Stimulated activated CD4-positive, alpha-beta T cell treated with anti-CD3 and anti-CD28 coated beads, Interleukin-12 subunit alpha, Interleukin-12 subunit beta, amount 100 ng/mL, for 4 hours (primary cell): ENCODE data around the gene STK10.
A peak's percentile ranks its signal among the peaks of the same experiment; 100 is the strongest.

ENCODE experiments used
- DNase-seq: peaks from one replicate; pipeline ENCODE4 v3.0.0-alpha.2; 2020

Gene STK10

GRCh38 chr5:172140866-172141265 is 47.2 kb downstream of the STK10 start:
- no peak for DNase-seq

- DNase-seq: no peak
These were observed 47.9 kb downstream of the STK10 start for GRCh38 chr5:172140120-172140519.

- DNase-seq: no peak
These were observed 51.0 kb downstream of the STK10 start for GRCh38 chr5:172137046-172137445.

- peak; percentile 38 for DNase-seq
These were observed 54.5 kb downstream of the STK10 start for GRCh38 chr5:172133359-172134029.

- no peak for DNase-seq
These were observed 56.3 kb downstream of the STK10 start for GRCh38 chr5:172131690-172132089.

GRCh38 chr5:172129256-172129910 is 58.6 kb downstream of the STK10 start:
- no peak for DNase-seq

GRCh38 chr5:172127581-172127980 is 60.4 kb downstream of the STK10 start:
- DNase-seq: no peak

GRCh38 chr5:172123269-172123692 is 64.7 kb downstream of the STK10 start:
- no peak for DNase-seq

- DNase-seq: no peak
These were observed 67.9 kb downstream of the STK10 start for GRCh38 chr5:172119921-172120688.

- DNase-seq: no peak
These were observed 69.1 kb downstream of the STK10 start for GRCh38 chr5:172118891-172119290.

- no peak for DNase-seq
These were observed 69.9 kb downstream of the STK10 start for GRCh38 chr5:172117977-172118701.

GRCh38 chr5:172115541-172115982 is 72.5 kb downstream of the STK10 start:
- DNase-seq: no peak

- DNase-seq: peak; percentile 65
These were observed 73.1 kb downstream of the STK10 start for GRCh38 chr5:172114875-172115422.

GRCh38 chr5:172113036-172113435 is 75.0 kb downstream of the STK10 start:
- peak; percentile 35 for DNase-seq

- DNase-seq: no peak
These were observed 76.2 kb downstream of the STK10 start for GRCh38 chr5:172111852-172112225.

GRCh38 chr5:172110921-172111851 is 76.8 kb downstream of the STK10 start:
- peak; percentile 76 for DNase-seq

- DNase-seq: no peak
These were observed 77.7 kb downstream of the STK10 start for GRCh38 chr5:172110260-172110815.

- no peak for DNase-seq
These were observed 78.3 kb downstream of the STK10 start for GRCh38 chr5:172109749-172110148.

- no peak for DNase-seq
These were observed 80.5 kb downstream of the STK10 start for GRCh38 chr5:172107571-172107970.

GRCh38 chr5:172106511-172107356 is 81.3 kb downstream of the STK10 start:
- DNase-seq: peak; percentile 72
